HG02610 (cell line): ENCODE measurements around the gene LSM7.

Experiments
- ATAC-seq: cut with Tn5 transposase; IDR thresholded peaks from one replicate; pipeline ENCODE4 v1.9.1; 2021; ENCODE audit warnings: mild to moderate bottlenecking, moderate library complexity; ENCODE audit not compliant: unreplicated experiment

LSM7 gene

DNA sequence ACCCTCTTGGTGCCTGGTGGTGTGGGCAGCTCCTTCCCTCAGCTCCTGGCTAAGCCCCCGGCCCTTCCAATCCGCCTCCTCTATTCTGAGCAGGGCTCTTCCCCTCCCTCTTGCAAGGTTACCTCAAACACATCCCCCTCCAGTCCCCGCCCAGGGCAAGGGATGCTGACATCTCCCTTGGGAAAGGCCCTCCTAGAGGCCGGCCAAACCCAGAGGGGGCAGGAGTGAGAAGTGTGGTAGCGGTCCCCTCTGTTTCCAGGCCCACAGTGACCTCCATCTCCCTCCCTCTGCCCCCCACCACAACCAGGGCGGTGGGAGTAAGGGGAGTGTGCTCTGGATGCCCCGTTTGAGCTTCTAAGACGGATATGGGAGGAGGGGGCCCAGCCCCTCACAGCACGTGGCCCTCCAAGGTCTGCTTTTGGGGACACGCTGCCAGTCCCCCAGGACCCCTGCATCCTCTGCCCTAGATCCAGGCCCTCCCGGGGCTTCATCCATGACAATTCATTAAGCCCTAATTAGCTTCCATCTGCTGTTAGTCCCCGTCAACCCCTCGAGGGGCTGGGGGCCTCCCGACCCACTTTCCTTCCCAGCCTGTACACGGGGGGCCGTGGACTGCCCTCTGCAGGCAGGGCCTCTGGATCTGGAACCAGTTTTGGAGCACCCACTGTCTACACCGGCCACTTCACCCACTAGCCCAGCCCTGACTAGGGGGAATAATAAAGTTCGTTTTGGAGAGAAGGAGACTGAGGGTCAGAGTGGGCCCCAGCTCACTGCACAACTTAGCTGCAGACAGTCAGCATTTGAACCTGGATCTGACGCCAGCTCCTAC is 22.7 kb downstream of the LSM7 start:
- no peak for ATAC-seq

DNA sequence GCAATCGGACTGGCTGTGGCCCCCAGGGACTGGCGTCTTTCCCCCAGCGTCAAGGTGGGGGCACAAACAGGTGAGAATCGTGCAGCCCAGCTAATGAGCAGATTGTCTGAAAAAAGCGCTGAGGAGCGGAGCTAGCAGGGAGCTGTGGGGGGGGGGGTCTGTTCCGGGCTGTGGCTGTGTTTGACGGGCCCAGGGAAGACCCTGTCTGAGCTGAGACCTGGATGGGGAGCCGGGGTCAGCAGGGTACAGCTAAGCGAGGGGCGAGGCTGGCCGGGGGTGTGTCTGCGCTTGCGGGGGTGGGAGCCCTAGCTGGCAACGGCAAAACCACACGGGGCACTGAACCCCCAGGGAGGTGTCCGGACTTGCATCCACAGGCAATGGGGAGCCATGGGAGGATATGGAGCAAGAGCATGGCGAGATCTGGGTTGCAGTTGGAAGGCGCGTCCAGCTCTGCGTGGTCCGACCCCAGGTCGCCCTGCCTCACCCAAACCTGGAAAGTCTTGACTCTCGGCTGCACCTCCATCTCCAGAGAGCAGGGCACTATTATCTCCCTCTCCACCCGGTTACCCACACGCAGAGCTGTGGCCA is 25.1 kb downstream of the LSM7 start:
- ATAC-seq: no peak

DNA sequence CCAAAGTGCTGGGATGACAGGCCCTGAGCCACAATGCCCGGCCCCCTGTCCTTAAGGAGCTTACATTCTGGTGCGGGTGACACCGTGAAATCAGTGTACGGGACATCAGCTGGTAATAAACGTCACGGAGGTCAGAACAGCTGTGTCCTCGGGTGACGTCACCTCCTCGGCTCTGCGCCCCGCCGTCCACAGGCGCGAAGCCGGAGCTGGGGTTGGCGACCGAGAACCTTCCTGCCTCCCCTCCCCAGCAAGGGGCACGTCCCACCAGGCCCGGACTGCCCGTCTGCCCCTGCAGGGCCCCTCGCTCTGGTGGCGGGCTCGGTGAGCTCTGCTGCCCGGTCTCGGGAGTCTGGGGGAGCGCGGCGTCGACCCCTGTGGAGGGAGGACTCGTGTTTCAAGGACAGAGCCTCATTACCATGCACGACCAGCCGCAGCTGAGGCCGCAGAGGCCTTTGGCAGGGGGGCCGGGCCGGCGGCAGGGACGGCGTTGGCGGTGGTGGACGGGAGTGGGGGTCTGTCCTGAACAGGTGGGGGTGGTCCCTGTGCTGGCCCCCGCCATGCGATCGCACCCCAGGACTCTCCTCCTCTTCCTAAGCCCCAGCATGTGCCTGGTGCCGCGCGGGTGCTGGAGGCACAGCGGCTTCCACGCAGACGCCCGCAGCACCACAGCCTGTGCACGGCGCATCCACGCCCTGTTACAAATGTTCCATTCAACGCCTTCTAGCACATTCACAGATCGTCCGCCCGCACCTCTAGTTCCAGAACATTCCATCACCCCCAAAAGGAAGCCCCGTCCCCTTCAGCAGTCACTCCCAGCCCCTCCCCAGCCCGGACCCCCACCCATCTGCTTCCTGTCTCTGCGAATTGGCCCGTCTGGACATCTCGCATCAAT is 25.8 kb downstream of the LSM7 start:
- no peak for ATAC-seq

GRCh38 chr19:2300533-2300932 is 27.9 kb downstream of the LSM7 start:
- no peak for ATAC-seq

DNA sequence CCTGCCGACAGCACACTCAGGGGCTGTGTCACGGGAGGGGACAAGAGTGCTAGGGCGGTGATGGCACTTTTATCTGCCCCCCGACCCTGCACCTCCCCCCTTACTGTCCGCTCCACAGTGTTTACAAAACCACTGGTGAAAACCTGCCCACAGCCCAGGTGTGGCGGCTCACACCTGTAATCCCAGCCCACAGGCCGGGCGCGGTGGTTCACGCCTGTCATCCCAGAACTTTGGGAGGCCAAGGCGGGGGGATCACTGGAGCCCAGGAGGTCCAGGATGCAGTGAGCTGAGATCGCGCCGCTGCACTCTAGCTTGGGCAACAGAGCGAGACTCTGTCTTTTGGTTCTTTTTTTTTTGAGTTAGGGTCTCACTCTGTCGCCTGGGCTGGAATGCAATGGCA is 32.2 kb downstream of the LSM7 start:
- no peak for ATAC-seq

DNA sequence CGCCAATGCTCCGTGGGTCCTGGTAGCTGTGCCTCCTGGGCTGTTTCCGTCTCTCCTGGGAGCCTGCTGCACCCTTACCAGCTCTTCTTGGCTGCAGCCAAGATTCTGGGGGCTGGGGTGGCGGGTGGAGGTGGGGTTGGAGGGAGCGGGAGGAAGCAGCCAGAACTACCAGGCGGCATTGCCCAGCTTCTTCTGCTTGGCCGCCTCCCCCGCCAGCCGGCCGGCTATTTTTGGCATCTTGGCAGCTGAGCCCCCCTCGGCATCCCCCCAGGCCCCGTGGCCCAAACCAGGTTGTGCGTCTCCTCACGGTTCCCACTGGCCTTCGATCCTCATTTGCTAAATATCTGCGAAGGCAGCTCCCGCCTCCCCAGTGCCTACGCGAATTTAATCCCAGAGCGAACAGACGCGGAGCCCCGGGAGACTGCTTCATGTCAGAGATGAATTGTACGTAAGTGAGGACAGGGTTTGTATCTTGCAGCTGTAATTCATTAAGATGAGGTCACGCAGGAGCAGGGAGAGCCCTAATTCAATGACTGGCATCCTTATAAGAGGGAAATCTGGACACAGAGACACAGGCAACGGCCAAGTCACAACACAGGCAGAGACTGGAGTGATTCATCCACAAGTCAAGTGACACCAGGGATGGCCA is 33.6 kb downstream of the LSM7 start:
- ATAC-seq: no peak

- no peak for ATAC-seq
These were observed 37.1 kb downstream of the LSM7 start for GRCh38 chr19:2291185-2291751.

- ATAC-seq: no peak
These were observed 37.8 kb downstream of the LSM7 start for GRCh38 chr19:2290441-2291184.

GRCh38 chr19:2289714-2290435 is 38.5 kb downstream of the LSM7 start:
- ATAC-seq: no peak

- ATAC-seq: no peak
These were observed 39.3 kb downstream of the LSM7 start for GRCh38 chr19:2288818-2289713.

- no peak for ATAC-seq
These were observed 40.0 kb downstream of the LSM7 start for GRCh38 chr19:2288338-2288817.

- no peak for ATAC-seq
These were observed 40.6 kb downstream of the LSM7 start for GRCh38 chr19:2287585-2288337.

- ATAC-seq: no peak
These were observed 41.8 kb downstream of the LSM7 start for GRCh38 chr19:2286402-2287140.

DNA sequence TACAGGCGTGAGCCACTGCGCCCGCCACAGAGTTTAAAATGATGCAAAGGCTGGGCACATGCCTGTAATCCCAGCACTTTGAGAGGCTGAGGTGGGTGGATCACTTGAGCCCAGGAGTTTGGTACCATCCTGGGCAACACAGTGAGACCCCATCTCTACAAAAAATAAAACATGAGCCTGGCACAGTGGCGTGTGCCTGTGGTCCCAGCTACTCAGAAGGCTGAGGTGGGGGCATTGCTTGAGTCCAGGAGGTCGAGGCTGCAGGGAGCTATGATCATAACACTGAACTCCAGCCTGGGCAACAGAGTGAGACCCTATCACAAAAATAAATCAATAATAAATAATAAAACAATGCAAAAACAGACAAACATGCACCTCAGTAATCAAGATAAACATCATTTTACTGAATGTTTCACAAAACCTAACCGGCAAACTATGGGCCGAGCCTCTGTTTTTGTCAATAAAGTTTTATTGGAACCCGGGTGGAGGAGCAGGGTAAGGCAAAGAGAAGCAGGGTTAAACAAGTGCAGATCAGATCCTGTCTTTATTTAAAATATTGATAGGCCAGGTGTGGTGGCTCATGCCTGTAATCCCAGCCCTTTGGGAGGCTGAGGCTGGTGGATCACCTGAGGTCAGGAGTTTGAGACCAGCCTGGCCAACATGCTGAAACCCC is 44.4 kb downstream of the LSM7 start:
- ATAC-seq: no peak

DNA sequence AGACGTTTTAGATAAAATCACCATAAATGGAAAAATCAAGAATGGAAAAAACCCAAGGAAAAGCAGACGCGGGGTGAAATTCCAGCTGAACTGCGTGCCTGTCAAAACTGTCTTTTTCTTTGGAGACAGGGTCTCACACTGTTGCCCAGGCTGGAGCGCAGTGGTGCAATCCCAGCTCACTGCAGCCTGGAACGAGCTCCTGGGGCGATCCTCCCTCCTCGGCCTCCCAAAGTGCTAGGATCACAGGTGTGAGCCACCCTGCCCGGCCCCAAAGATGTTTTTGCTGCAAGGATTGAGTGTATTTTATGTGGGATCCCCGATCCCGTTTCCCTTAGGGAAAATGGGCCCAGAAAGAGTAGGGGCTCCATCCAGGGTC is 45.5 kb downstream of the LSM7 start:
- no peak for ATAC-seq

- ATAC-seq: no peak
These were observed 46.1 kb downstream of the LSM7 start, which contains the start of gene PEAK3 for GRCh38 chr19:2282062-2282861. Gene PEAK3, minus strand, starts transcription at chr19:2282175. Its CDS starts 1,244 bp downstream, at chr19:2280931.
